ENCODE measurements around the gene METTL27.

GRCh38 chr7:73872056-73872908 is 30.0 kb upstream of the METTL27 start:
- no peak for TF ChIP-seq CTCF (IDR thresholded peaks at IDR 0.05; ENCODE audit: poor library complexity, severe bottlenecking)
- no peak for TF ChIP-seq EP300 (conservative IDR thresholded peaks at IDR 0.05; ENCODE audit: poor library complexity, severe bottlenecking)
- TF ChIP-seq MXI1 (conservative IDR thresholded peaks at IDR 0.05; ENCODE audit: poor library complexity, severe bottlenecking) = no peak
- no peak for TF ChIP-seq EZH2 (IDR thresholded peaks at IDR 0.05; ENCODE audit: borderline replicate concordance, insufficient read depth, low read length, poor library complexity, severe bottlenecking)
- no peak for TF ChIP-seq POLR2AphosphoS5 (IDR thresholded peaks at IDR 0.05)
- TF ChIP-seq TAF1 (IDR thresholded peaks at IDR 0.05; ENCODE audit: low read depth) = no peak

All from neural cell (in vitro differentiated cells).